K562 (cell line): Measurements from ENCODE around the gene UCK1. TPM values are rescaled to one million over a fixed set of nuclear protein-coding genes. Genes with fewer than 3 reads are reported as not detected.
A peak's percentile ranks its signal among the peaks of the same experiment; 100 is the strongest.

Experiments used
- ATAC-seq: fragments of 200-7000 bp; cut with Tn5 transposase; 3 replicates; pipeline ENCODE4 v1.9.1; 2020; ENCODE audit warnings: moderate library complexity
- BruUV-seq: library from RNA; stranded (reverse); fragments of 400-500 nt; replicated peaks from 2 replicates; lab custom pipeline; 2021; lab: Mats Ljungman, UMichigan
- CTCF ChIA-PET: fragments of 300-600 bp; formaldehyde crosslinking; extraction: SDS; loops from one replicate; lab custom pipeline; 2021; ENCODE audit warnings: low intra/inter-chr PET ratio; lab: Yijun Ruan, JAX
- POLR2A ChIA-PET: fragments of 300-600, 350-650 bp; sonication (Branson Sonifier 250); formaldehyde crosslinking; extraction: SDS; loops from one replicate; lab custom pipeline; 2021; ENCODE audit warnings: antibody characterized with exemption, inconsistent platforms; lab: Yijun Ruan, JAX
- DNase-seq, 4 experiments: peaks; one replicate each; pipeline versions ENCODE4 v3.0.0 to v3.0.0-alpha.2; 2011 to 2018; ENCODE audit warnings: low spot score in 3 of 4, mixed read lengths in 3 of 4; ENCODE audit errors: extremely low read depth in 1 of 4
- FAIRE-seq: peaks from 2 replicates; lab custom pipeline; 2011; peaks lifted over from hg19 to GRCh38; lab: Jason Lieb, UNC
- H2AFZ ChIP-seq: 2 replicates; pipeline ENCODE4 v1.6.0; 2011; ENCODE audit warnings: low read depth, low read length, control low read depth, inconsistent platforms
- H3K27ac ChIP-seq: fragments of 200-600 bp; 3 replicates; pipeline ENCODE4 v1.8.0; 2011; ENCODE audit warnings: low read depth, mild to moderate bottlenecking, control low read depth, inconsistent platforms, low read length, moderate library complexity, mixed read lengths; ENCODE audit errors: extremely low read depth
- H3K27me3 ChIP-seq, 2 experiments: fragments of 300-600 bp in 1 of 2; 2 replicates in 1 of 2; 3 replicates in 1 of 2; pipeline versions ENCODE4 v1.6.0 to v1.8.0; 2011; ENCODE audit warnings: inconsistent platforms in 2 of 2, low read length in 2 of 2, mild to moderate bottlenecking in 1 of 2, mixed read lengths in 1 of 2, moderate library complexity in 1 of 2; ENCODE audit not compliant: control insufficient read depth in 2 of 2, insufficient read depth in 2 of 2
- H3K36me3 ChIP-seq: fragments of 300-600 bp; 3 replicates; pipeline ENCODE4 v1.8.0; 2011; ENCODE audit warnings: mild to moderate bottlenecking, low read length, inconsistent platforms; ENCODE audit not compliant: control insufficient read depth, insufficient read depth
- H3K4me1 ChIP-seq, 2 experiments: fragments of 200-600 bp in 1 of 2; replicated peaks in 1 of 2; 2 replicates in 1 of 2; 3 replicates in 1 of 2; pipeline versions ENCODE4 v1.5.1 to v1.8.0; 2011; ENCODE audit warnings: inconsistent platforms in 2 of 2, low read length in 2 of 2, mild to moderate bottlenecking in 1 of 2, mixed read lengths in 1 of 2, moderate library complexity in 1 of 2; ENCODE audit not compliant: control insufficient read depth in 2 of 2, insufficient read depth in 2 of 2
- H3K4me2 ChIP-seq: 2 replicates; pipeline ENCODE4 v1.6.1; 2011; ENCODE audit warnings: low read length, control low read depth, inconsistent platforms, mixed read lengths; ENCODE audit not compliant: insufficient read depth
- H3K4me3 ChIP-seq: fragments of 200-600 bp; sonication (generic), shearing (Covaris generic); 2 replicates; pipeline ENCODE4 v1.5.1; 2016; ENCODE audit warnings: control low read depth, inconsistent platforms
- H3K79me2 ChIP-seq: fragments of 200-600 bp; 3 replicates; pipeline ENCODE4 v1.8.0; 2011; ENCODE audit warnings: low read length, inconsistent platforms; ENCODE audit not compliant: control insufficient read depth, insufficient read depth
- H3K9ac ChIP-seq, 2 experiments: 2 replicates each; pipeline versions ENCODE4 v1.6.0 to v1.6.1; 2011; ENCODE audit warnings: low read depth in 2 of 2, low read length in 2 of 2, control low read depth in 1 of 2, inconsistent platforms in 1 of 2, mild to moderate bottlenecking in 1 of 2, mixed read lengths in 1 of 2; ENCODE audit not compliant: insufficient read depth in 1 of 2
- H3K9me1 ChIP-seq: one replicate; pipeline ENCODE4 v1.6.0; 2011; ENCODE audit warnings: inconsistent platforms, mild to moderate bottlenecking, low read length, moderate library complexity; ENCODE audit not compliant: control insufficient read depth, insufficient read depth
- H3K9me3 ChIP-seq: replicated peaks from 2 replicates; pipeline ENCODE4 v1.5.1; 2011; ENCODE audit warnings: low read depth, low read length, inconsistent platforms; ENCODE audit not compliant: control insufficient read depth, insufficient read depth
- H4K20me1 ChIP-seq: replicated peaks from 2 replicates; pipeline ENCODE4 v1.6.1; 2011; ENCODE audit warnings: low read length, inconsistent platforms, mixed read lengths; ENCODE audit not compliant: control insufficient read depth, insufficient read depth
- CTCF ChIP-seq, 3 experiments: IDR thresholded peaks in 2 of 3; conservative IDR thresholded peaks in 1 of 3; 2 replicates each; pipeline ENCODE4 v1.5.1; 2011 to 2012; ENCODE audit warnings: low read length in 3 of 3, mild to moderate bottlenecking in 3 of 3, control low read depth in 2 of 3, improper control_type of control experiment in 1 of 3, inconsistent platforms in 1 of 3, low read depth in 1 of 3, mixed read lengths in 1 of 3, moderate library complexity in 1 of 3; ENCODE audit not compliant: insufficient read depth in 2 of 3
- E2F6 ChIP-seq, 2 experiments: IDR thresholded peaks; 2 replicates each; pipeline ENCODE4 v1.6.1; 2011; ENCODE audit warnings: borderline replicate concordance in 1 of 2, control low read depth in 1 of 2, low read depth in 1 of 2, low read length in 1 of 2, mild to moderate bottlenecking in 1 of 2, mixed read lengths in 1 of 2, moderate library complexity in 1 of 2; ENCODE audit not compliant: insufficient read depth in 1 of 2, insufficient read length in 1 of 2, poor library complexity in 1 of 2, severe bottlenecking in 1 of 2; ENCODE audit errors: extremely low read depth in 1 of 2
- FOXA1 ChIP-seq: fragments of 450-650 bp; IDR thresholded peaks from 2 replicates; pipeline ENCODE4 v1.6.1; 2016; ENCODE audit warnings: mild to moderate bottlenecking, borderline replicate concordance
- KDM1A ChIP-seq, 2 experiments: fragments of 450-650 bp; IDR thresholded peaks; 2 replicates each; pipeline ENCODE4 v1.6.1; 2016; ENCODE audit warnings: mild to moderate bottlenecking in 2 of 2
- SMC3 ChIP-seq: conservative IDR thresholded peaks from 2 replicates; pipeline ENCODE4 v1.6.1; 2011; ENCODE audit warnings: low read depth, low read length, improper control_type of control experiment; ENCODE audit not compliant: insufficient read depth
- ZNF436 ChIP-seq: fragments of 250-450, 450-650 bp; sonication (Bioruptor Pico); formaldehyde crosslinking; IDR thresholded peaks from 2 replicates; pipeline ENCODE4 v1.7.0; 2020; ENCODE audit warnings: mild to moderate bottlenecking
- WGBS: fragments of 100-300 bp; shearing (Covaris generic); methylation state at CpG from one replicate; pipeline ENCODE4 v1.1.6; 2016; ENCODE audit warnings: low coverage, mixed read lengths; ENCODE audit not compliant: insufficient coverage; ENCODE audit errors: missing lambda C conversion rate; 5-methylcytosine and 5-hydroxymethylcytosine counted together
- in situ Hi-C: fragments of 300-500 bp; cut with MboI; formaldehyde crosslinking; loops from 4 replicates; pipeline ENCODE4 v1.15.0; 2018; ENCODE audit warnings: inconsistent platforms, mixed read lengths
- intact Hi-C: fragments of 100-400 bp; cut with micrococcal nuclease; formaldehyde crosslinking; loops from 2 replicates; pipeline ENCODE4 v1.14.2; 2022
- polyA plus RNA-seq, 8 experiments: library from polyadenylated mRNA; depleted of rRNA in 4 of 8; stranded (reverse) in 5 of 8; unstranded in 3 of 8; fragments of >200 nt; fragmentation: Nextera tagmentation in 2 of 8; fragmentation: Illumina TruSeq in 1 of 8; extraction: Ambion mirVana in 2 of 8; extraction: Trizol in 1 of 8; gene quantifications; 2 replicates each; pipeline versions ENCODE4 v1.2.1 to v1.2.3, GENCODE V29; 2011 to 2014; ENCODE audit warnings: inconsistent platforms in 1 of 8, missing spikeins in 1 of 8
- total RNA-seq, 7 experiments: library from RNA; depleted of rRNA in 6 of 7; stranded (reverse); fragments of >200 nt in 6 of 7; fragmentation: Illumina TruSeq in 2 of 7; extraction: Trizol in 2 of 7; gene quantifications; 2 replicates each; pipeline versions ENCODE4 v1.2.1 to v1.2.3, GENCODE V29; 2011 to 2021; ENCODE audit warnings: low replicate concordance in 1 of 7

Gene UCK1
- total and polyA plus RNA-seq, 9 of the 15 experiments (the other 6 are each of a cell fraction or from before 2014, with no cell fraction given) = 0.27 to 27.5 (median 16.1) TPM

- Histone ChIP-seq H3K4me1 (peaks cover 4 to 25% of the 10 kb centered on the region in 2 experiments; a peak in 4 of 5 replicates), H3K36me3 (peaks cover 17% of the 10 kb centered on the region; the same call in 2 of the 3 replicates), H3K4me3 (peak overlapping the region; percentile 89), H2AFZ (peak overlapping the region; percentile 94), H3K4me2 (peak overlapping the region; percentile 86), H4K20me1 (no peaks in the 10 kb centered on the region; the same call in 1 of the 2 replicates), H3K79me2 (peaks cover 10% of the 10 kb centered on the region), H3K9me3 (no peaks in the 10 kb centered on the region), H3K9me1 (no peaks in the 10 kb centered on the region), H3K27ac (no peak overlapping the region), H3K27me3 (no peaks in the 10 kb centered on the region), H3K9ac (peak overlapping the region; percentile 70 to 95)
- peak; percentile 48 for FAIRE-seq
- CTCF ChIA-PET = no interaction called here
- in situ Hi-C loops = no loop called here
- TF ChIP-seq FOXA1 (no peak), SMC3 (0 out of 2 replicates have a peak, but pooled peaks have one; percentile 4), E2F6 (IDR thresholded peaks at IDR 0.05; ENCODE audit: borderline replicate concordance in 1 of 2, extremely low read depth in 1 of 2, insufficient read depth in 1 of 2, insufficient read length in 1 of 2, low read depth in 1 of 2, low read length in 1 of 2, poor library complexity in 1 of 2, severe bottlenecking in 1 of 2) (peak in 1 of 2 experiments; percentile 5), KDM1A (IDR thresholded peaks at IDR 0.05) (no peak), ZNF436 (CRISPR knock-in tag) (no peak), CTCF (IDR thresholded peaks at IDR 0.05 in 2 of 3, conservative IDR thresholded peaks at IDR 0.05 in 1 of 3; ENCODE audit: insufficient read depth in 2 of 3, low read depth in 1 of 3, low read length in 3 of 3) (peak; percentile 15 to 18 (median 16); a peak in 2 of 6 replicates)
- peak; percentile 48 to 60 (median 53) for DNase-seq
- BruUV-seq = no TSS peak
- intact Hi-C loops = loop anchor here (10.0 kb wide), 1 partner anchor 241 kb away; the partner anchor contains the start of gene RAPGEF1
- POLR2A ChIA-PET = interaction anchor here (0.6 to 1.3 kb wide), 7 partner anchors 8 to 242 kb away, joined by 3 to 4 read pairs (median 3); no protein-coding TSS in a partner anchor
- WGBS = 21% methylated on average over 29 of the region's 32 CpGs
- peak; percentile 56 for ATAC-seq
These were observed 27.2 kb downstream of the UCK1 start for GRCh38 chr9:131503626-131504465.
